Measurements from ENCODE around the gene YTHDF2.

- TF ChIP-seq USF2 (CRISPR knock-in tag; IDR thresholded peaks at IDR 0.05) = no peak
- TF ChIP-seq TP53 (CRISPR knock-in tag; IDR thresholded peaks at IDR 0.05) = no peak
- TF ChIP-seq FOXJ3 (CRISPR knock-in tag; IDR thresholded peaks at IDR 0.05; ENCODE audit: borderline replicate concordance) = no peak
- TF ChIP-seq CTCF (IDR thresholded peaks at IDR 0.05) = no peak
- no peak for TF ChIP-seq ZNF423 (CRISPR knock-in tag; IDR thresholded peaks at IDR 0.05)
- TF ChIP-seq, protein P1, sequence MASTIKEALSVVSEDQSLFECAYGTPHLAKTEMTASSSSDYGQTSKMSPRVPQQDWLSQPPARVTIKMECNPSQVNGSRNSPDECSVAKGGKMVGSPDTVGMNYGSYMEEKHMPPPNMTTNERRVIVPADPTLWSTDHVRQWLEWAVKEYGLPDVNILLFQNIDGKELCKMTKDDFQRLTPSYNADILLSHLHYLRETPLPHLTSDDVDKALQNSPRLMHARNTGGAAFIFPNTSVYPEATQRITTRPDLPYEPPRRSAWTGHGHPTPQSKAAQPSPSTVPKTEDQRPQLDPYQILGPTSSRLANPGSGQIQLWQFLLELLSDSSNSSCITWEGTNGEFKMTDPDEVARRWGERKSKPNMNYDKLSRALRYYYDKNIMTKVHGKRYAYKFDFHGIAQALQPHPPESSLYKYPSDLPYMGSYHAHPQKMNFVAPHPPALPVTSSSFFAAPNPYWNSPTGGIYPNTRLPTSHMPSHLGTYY (CRISPR knock-in tag; IDR thresholded peaks at IDR 0.05) = no peak
These were observed 20.4 kb upstream of the YTHDF2 start for GRCh38 chr1:28716336-28716735.

Measured in WTC11 (cell line).